ENCODE results near the gene VTI1A.
"Not testable (repeated sequence)": the region's sequence is repeated elsewhere in the genome, so short reads cannot be mapped to it uniquely, and the experiment has no call there.

Gene VTI1A

GRCh38 chr10:112588225-112588990 lies 141.4 kb downstream of the VTI1A start:
- DNase-seq (ENCODE audit: low read depth), result no peak

DNA sequence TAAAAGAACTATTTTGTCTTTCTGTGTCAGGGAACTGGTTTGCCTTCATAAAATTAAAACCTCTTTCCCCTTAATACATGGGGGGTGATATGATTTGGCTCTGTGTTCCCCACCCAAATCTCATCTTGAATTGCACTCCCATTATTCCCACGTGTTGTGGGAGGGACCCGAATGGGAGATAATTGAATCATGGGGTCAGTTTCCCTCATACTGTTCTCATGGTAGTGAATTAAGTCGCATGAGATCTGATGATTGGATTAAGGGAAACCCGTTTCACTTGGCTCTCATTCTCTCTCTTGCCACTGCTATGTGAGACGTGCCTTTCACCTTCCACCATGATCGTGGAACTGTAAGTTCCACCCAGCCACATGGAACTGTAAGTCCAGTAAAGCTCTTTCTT lies 142.1 kb downstream of the VTI1A start:
- no peak for DNase-seq (ENCODE audit: low read depth)

- not testable (repeated sequence) for DNase-seq (ENCODE audit: low read depth)
Observed at GRCh38 chr10:112590786-112591185, 143.8 kb downstream of the VTI1A start.

GRCh38 chr10:112593023-112593422 lies 146.0 kb downstream of the VTI1A start:
- DNase-seq (ENCODE audit: low read depth), result no peak

- DNase-seq (ENCODE audit: low read depth), result no peak
Observed at GRCh38 chr10:112601214-112602090, 154.4 kb downstream of the VTI1A start.

- DNase-seq (ENCODE audit: low read depth), result no peak
Observed at GRCh38 chr10:112603062-112603461, 156.0 kb downstream of the VTI1A start.

DNA sequence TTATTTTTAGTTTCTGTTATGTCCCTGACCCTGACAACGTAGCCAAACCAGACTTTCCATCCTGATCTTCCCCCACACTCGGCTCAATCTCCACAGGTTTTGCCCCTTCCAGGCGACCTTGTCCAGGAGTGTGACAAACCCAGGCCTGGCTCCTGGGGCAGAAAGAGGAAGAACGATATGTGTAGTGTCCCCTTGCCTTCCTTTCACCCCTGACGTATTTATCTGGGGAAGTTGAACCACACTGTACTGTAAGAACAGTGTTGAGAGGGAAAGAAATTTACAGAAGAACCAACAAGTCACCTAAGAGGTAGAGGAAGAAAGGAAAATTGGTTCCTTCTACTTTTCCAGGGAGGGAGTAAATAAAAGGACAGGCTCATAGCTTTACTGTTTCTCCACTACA lies 158.0 kb downstream of the VTI1A start:
- DNase-seq (ENCODE audit: low read depth), result no peak

- no peak for DNase-seq (ENCODE audit: low read depth)
Observed at GRCh38 chr10:112607506-112607905, 160.5 kb downstream of the VTI1A start.

DNA sequence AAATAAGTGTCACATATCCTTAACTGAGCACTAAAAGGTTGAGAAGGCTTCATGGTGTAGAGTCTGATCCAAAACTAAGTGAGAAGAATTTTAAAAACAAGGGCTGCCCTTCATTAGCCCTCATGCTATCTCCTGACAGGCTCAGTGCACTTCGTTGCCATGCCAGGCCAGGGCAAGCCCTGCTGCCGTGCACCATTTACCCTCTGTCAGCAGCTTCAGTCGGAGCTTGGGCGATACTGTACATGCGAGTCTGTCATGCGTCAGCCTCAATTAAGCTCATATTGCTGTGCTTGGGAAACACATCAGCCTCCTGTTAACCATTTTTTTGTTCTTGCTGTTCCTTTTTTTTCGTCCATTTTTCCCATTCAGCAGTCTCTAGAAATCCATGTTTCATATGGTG lies 166.6 kb downstream of the VTI1A start:
- no peak for DNase-seq (ENCODE audit: low read depth)

GRCh38 chr10:112614072-112614471 lies 167.1 kb downstream of the VTI1A start:
- no peak for DNase-seq (ENCODE audit: low read depth)

- DNase-seq (ENCODE audit: low read depth), result no peak
Observed at GRCh38 chr10:112614586-112614985, 167.6 kb downstream of the VTI1A start.

DNA sequence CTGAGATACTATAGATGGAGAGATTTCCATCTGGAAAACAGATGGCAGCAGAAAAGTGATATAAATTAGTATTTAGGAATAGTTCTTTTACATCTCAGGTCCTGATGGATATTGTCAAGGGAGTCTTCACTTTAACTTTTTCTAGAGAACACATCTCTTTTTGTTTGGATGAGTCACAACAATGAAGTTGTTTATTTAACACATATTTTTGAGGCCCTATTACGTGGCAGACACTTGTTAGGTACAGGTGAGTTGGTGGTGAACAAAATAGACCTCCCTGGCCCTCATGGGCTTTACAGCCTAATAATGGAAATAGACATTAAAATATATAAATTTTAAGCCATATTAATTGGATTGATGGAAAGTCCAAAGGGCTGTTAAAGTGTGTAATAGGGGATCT lies 168.3 kb downstream of the VTI1A start:
- DNase-seq (ENCODE audit: low read depth), result no peak

DNA sequence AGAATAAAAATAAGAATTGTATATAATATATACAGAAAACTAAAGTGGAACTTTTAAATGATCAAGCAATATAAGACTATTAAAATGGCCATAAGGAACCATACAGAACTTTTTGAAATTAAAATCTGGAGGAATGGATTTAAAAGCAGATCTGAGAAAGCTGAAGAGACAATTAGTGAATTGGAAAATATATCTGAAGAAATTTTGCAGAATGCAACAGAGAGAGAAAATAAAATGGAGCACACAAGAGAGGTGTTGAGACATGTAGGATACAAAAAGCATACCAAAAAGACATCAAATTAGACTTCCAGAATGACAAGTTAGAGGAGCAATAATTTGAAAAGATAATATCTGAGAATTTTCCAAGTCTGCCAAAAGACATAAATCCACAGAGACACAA lies 169.6 kb downstream of the VTI1A start:
- DNase-seq (ENCODE audit: low read depth), result no peak

DNA sequence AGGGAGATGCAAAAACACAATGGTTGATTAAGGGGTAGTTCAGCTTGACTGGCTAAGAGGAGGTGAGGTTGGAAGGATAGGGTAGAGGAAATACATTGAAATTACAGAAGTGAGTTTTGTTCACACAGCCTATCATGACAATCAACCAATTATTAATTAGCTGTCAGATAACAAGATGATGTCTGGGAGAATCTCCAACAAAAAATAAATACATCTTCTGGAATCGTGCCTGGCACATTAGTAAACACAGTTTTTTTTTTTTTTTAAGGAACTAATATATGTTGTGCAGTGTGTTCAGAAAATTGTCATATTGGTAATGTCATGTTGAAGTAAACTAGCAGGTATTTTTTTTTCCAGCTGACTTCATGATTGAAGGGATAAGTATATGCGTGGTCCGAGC lies 171.8 kb downstream of the VTI1A start:
- no peak for DNase-seq (ENCODE audit: low read depth)

DNA sequence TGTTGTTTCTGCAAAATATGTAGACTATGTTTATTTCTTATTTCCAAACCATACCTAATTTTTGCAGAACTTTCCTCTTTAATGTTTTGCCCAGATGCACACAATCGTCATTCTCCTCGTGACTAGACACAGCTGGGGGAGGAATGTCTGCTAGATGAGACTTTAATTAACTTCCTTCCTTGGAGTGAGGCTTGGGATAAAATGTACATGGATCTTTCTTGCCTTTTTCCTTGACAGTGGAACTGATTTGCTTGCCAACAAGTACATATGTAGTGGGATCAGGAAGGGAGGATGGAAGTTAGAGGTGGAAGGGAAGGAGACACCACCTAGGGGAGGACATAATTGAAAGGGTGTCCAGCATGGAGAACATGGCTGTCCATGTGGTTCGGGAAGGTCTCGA lies 172.5 kb downstream of the VTI1A start:
- no peak for DNase-seq (ENCODE audit: low read depth)

- no peak for DNase-seq (ENCODE audit: low read depth)
Observed at GRCh38 chr10:112622786-112623185, 175.8 kb downstream of the VTI1A start.

DNA sequence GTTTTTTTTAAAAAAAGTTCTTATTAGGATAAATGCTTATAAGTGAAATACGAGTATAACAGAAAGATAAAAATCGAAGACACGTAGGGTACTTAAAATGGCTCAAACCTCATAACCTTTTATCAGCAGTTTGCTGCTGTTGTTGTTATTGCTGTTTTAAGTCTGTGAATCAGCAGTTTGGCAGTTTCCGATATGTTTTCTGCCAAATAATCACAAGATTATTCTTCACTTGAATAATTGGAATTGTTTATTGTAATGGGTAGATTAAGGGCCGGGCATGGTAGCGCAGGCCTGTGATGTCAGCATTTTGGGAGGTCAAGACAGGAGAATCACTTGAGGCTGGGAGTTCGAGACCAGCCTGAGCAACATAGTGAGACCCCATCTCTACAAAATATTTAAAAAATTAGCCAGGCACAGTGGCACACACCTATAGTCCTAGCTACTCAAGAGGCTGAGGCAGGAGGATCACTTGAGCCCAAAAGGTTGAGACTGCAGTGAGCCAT lies 177.6 kb downstream of the VTI1A start:
- DNase-seq (ENCODE audit: low read depth), result no peak

GRCh38 chr10:112628951-112629609 lies 182.1 kb downstream of the VTI1A start:
- DNase-seq (ENCODE audit: low read depth), result no peak

DNA sequence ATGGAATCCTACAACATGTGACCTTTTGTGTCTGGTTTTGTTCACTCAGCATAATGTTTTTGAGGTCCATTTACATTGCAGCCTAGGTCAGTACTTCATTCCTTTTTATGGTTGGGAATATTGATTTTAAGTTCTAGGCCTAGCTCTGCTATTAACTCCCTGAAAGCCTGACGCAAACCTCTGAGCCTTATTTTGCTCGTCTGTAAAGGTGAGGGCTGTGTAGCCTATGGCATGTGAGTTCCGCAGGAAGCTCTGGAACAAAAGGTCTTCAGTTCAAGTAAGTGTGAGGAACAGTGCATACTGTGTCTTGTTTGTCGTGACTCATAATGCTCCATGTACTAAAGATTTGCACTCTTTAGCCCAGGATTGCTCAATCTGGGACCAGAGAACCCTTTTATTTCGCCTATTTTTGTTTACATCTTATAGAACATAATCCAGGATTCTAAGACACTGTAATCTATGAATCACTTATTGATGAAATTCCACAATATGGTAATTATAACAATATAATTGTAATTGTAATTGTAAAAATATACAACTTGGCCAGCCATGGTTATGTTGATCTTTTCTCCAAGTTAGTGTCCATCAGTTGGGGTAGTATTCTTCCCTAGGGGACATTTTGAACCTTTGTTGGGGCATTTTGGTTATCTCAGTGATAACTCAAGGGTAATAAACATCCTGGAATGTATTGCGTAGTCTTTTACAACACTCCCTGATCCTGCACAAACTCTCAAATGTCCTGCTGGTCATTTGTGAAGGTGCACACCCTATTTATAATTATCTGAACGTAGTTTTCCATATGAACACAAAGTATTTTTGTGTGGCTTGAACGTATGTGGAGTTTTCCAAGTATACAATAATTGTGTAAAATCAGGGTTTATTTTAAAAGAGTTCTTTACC lies 184.7 kb downstream of the VTI1A start:
- DNase-seq (ENCODE audit: low read depth), result no peak

DNA sequence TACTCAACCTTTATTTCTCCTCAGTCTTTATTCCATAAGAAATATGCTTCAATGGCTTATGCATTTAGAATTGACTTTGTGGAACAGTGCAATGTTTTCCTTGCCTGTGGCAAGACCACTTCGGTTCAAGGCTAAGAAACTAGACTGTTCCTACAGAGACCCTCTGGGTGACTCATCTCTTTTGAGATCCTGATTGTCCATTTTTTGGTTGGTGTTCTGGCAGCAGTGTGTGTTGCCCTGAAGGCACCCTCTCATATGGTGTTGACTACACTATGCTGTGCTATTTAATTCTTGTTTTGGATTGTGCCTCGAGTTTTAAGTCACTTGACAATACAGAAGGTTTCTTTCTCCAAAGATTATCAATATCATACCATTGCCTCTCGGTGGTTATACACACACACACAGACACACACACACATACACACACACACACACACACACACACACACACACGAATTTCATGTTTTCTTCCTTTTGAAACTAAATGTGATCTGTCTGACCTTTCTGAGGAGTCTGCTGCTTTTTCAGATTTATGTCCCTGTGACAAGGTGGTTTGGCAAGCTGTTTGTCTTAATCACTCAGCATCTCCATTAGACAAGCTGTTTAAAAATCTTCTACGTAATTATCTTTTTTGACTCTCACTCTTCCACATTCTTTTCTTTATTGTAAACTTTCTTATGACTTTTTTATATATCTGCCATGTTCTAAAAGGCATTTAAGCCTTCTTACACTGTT lies 187.2 kb downstream of the VTI1A start:
- no peak for DNase-seq (ENCODE audit: low read depth)

DNA sequence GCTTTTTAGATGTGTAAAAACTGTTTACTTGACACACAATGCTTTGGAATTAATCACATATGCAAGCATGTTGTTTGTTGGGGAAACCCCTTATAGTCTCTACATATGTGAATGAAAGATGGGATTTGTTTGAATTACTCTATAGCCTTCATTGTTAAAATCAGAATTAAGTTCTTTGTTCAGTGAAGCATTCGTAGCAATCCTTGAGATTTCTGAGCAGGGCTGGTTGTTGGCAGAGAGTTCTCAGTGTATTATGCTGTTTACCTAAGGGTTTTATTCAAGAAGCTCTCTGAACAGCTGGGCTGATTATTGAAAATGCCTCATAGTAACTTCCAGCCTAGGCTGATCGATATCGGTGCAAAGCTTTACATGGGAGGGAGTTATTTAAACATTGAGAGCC lies 190.9 kb downstream of the VTI1A start:
- DNase-seq (ENCODE audit: low read depth), result no peak

All from stimulated activated CD4-positive, alpha-beta T cell treated with anti-CD3 and anti-CD28 coated beads, Interleukin-2, amount 100 ng/mL, for 4 hours (primary cell).